ENCODE data around the gene CACNG8.
A peak's percentile ranks its signal among the peaks of the same experiment; 100 is the strongest.

The CACNG8 gene

DNA sequence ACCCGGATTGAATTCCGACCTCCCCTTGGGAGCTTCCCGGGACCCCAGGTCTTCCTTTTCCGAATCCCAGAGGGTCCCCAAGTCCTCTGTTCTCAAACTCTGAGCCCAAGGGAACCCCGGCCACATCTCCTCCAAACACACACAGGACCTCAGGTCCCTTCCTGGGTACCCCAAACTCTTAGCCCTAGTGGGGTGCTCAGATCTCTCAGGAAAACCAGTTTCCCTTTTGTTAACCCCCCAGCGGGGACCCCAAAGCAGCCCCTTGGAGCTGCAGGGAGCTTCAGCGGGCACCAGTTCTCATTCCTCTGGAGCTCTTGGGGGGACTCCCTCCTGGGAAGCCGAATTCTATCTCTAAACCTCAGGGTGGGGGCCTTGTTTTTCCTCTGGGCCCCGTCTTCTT is 29.5 kb downstream of the CACNG8 start:
- Histone ChIP-seq H3K9me3 (replicated peaks in 1 of 2; ENCODE audit: control insufficient read depth in 2 of 2, insufficient read depth in 1 of 2, low read depth in 1 of 2, low read length in 2 of 2) (no peaks in the 10 kb centered on the region), H2BK15ac (ENCODE audit: low read length) (peak overlapping the region; percentile 62), H3K27ac (replicated peaks; ENCODE audit: low read length) (no peak overlapping the region), H4K8ac (ENCODE audit: low read depth, low read length) (no peak overlapping the region), H3K4me1 (ENCODE audit: control insufficient read depth in 2 of 2, insufficient read depth in 1 of 2, low read depth in 1 of 2, low read length in 2 of 2) (peaks cover 3 to 14% of the 10 kb centered on the region in 2 donors), H3K4me2 (ENCODE audit: insufficient read depth, low read length, poor library complexity, severe bottlenecking) (no peak overlapping the region), H3K18ac (ENCODE audit: low read length) (peak overlapping the region; percentile 98), H3K23ac (ENCODE audit: low read depth, low read length, poor library complexity) (no peak overlapping the region), H3K14ac (ENCODE audit: low read length) (no peak overlapping the region), H4K91ac (ENCODE audit: low read depth, low read length, poor library complexity) (no peak overlapping the region), H3K4ac (ENCODE audit: low read length) (no peak overlapping the region), H2BK120ac (ENCODE audit: low read depth, low read length) (peak overlapping the region; percentile 58), H3K79me1 (ENCODE audit: low read depth, low read length) (no peaks in the 10 kb centered on the region), H2BK5ac (ENCODE audit: low read length) (peak overlapping the region; percentile 85), H2AK5ac (ENCODE audit: low read depth, low read length) (peak overlapping the region; percentile 95), H3K27me3 (ENCODE audit: control insufficient read depth in 3 of 3, insufficient read depth in 3 of 3, low read depth in 1 of 3, low read length in 3 of 3) (peaks cover 0 to 8% (median 0%) of the 10 kb centered on the region in 3 experiments), H3K4me3 (ENCODE audit: low read length in 2 of 2) (peak overlapping the region in 1 of 2 donors; percentile 42), H3K36me3 (replicated peaks in 1 of 2; ENCODE audit: control insufficient read depth in 2 of 2, insufficient read depth in 2 of 2, low read length in 2 of 2) (no peaks in the 10 kb centered on the region), H2AFZ (ENCODE audit: low read length) (no peak overlapping the region), H3K9ac (ENCODE audit: low read depth, low read length, poor library complexity) (no peak overlapping the region), H2BK12ac (ENCODE audit: low read length) (no peak overlapping the region)
- DNase-seq (ENCODE audit: low spot score), result no peak
- WGBS, 2 donors (ENCODE audit: extremely low coverage in 2 of 2, insufficient read length in 2 of 2, insufficient replicate concordance in 1 of 2), result no CpG with 5 or more reads among the region's 9 CpGs

DNA sequence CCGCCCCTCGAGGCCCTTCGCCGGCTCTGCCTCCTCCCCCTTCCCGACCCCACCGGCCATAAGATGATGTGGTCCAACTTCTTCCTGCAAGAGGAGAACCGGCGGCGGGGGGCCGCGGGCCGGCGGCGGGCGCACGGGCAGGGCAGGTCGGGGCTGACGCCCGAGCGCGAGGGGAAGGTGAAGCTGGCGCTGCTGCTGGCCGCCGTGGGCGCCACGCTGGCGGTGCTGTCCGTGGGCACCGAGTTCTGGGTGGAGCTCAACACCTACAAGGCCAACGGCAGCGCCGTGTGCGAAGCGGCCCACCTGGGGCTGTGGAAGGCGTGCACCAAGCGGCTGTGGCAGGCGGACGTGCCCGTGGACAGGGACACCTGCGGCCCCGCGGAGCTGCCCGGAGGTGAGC is 30.1 kb downstream of the CACNG8 start:
- H3K4me3 ChIP-seq (ENCODE audit: low read length in 2 of 2), result no peak overlapping the region
- no peak overlapping the region for H4K91ac ChIP-seq (ENCODE audit: low read depth, low read length, poor library complexity)
- no peak overlapping the region for H3K14ac ChIP-seq (ENCODE audit: low read length)
- H3K36me3 ChIP-seq (replicated peaks in 1 of 2; ENCODE audit: control insufficient read depth in 2 of 2, insufficient read depth in 2 of 2, low read length in 2 of 2), result no peaks in the 10 kb centered on the region
- H3K79me1 ChIP-seq (ENCODE audit: low read depth, low read length), result no peaks in the 10 kb centered on the region
- peaks cover 3 to 19% of the 10 kb centered on the region in 2 donors for H3K4me1 ChIP-seq (ENCODE audit: control insufficient read depth in 2 of 2, insufficient read depth in 1 of 2, low read depth in 1 of 2, low read length in 2 of 2)
- peak overlapping the region; percentile 57 for H3K23ac ChIP-seq (ENCODE audit: low read depth, low read length, poor library complexity)
- H2AK5ac ChIP-seq (ENCODE audit: low read depth, low read length), result peak overlapping the region; percentile 88
- no peak overlapping the region for H3K27ac ChIP-seq (replicated peaks; ENCODE audit: low read length)
- no peak overlapping the region for H3K9ac ChIP-seq (ENCODE audit: low read depth, low read length, poor library complexity)
- H2BK15ac ChIP-seq (ENCODE audit: low read length), result peak overlapping the region; percentile 26
- peak overlapping the region; percentile 77 for H2BK5ac ChIP-seq (ENCODE audit: low read length)
- H3K4ac ChIP-seq (ENCODE audit: low read length), result no peak overlapping the region
- no peak overlapping the region for H3K4me2 ChIP-seq (ENCODE audit: insufficient read depth, low read length, poor library complexity, severe bottlenecking)
- WGBS, 2 donors (ENCODE audit: extremely low coverage in 2 of 2, insufficient read length in 2 of 2, insufficient replicate concordance in 1 of 2), result no CpG with 5 or more reads among the region's 43 CpGs
- no peak overlapping the region for H2BK12ac ChIP-seq (ENCODE audit: low read length)
- no peak overlapping the region for H4K8ac ChIP-seq (ENCODE audit: low read depth, low read length)
- peak overlapping the region; percentile 9 for H2BK120ac ChIP-seq (ENCODE audit: low read depth, low read length)
- peak overlapping the region; percentile 68 for H3K18ac ChIP-seq (ENCODE audit: low read length)
- H2AFZ ChIP-seq (ENCODE audit: low read length), result no peak overlapping the region
- peaks cover 0 to 8% (median 0%) of the 10 kb centered on the region in 3 experiments for H3K27me3 ChIP-seq (ENCODE audit: control insufficient read depth in 3 of 3, insufficient read depth in 3 of 3, low read depth in 1 of 3, low read length in 3 of 3)
- no peak for DNase-seq (ENCODE audit: low spot score)
- H3K9me3 ChIP-seq (replicated peaks in 1 of 2; ENCODE audit: control insufficient read depth in 2 of 2, insufficient read depth in 1 of 2, low read depth in 1 of 2, low read length in 2 of 2), result no peaks in the 10 kb centered on the region

DNA sequence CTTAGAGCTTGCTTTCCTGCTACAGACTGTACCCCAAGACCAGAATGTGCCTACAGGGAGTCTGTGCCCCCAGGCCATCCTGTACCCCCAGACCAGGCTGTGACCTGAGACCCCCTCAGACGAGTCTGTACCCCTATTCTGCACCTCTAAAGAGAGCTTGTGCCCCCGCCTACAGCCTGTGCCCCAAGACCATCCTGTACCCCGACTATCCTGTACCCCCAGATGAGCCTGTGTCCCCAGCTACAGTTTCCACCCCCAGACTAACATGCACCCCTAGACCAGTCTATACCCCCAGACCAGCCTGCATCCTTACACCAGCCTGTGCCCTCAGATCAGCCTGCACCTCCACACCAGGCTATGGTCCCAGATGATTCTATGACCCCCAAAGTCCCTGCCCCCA is 30.7 kb downstream of the CACNG8 start:
- H3K36me3 ChIP-seq (replicated peaks in 1 of 2; ENCODE audit: control insufficient read depth in 2 of 2, insufficient read depth in 2 of 2, low read length in 2 of 2), result no peaks in the 10 kb centered on the region
- peak overlapping the region; percentile 9 for H2BK120ac ChIP-seq (ENCODE audit: low read depth, low read length)
- H3K27me3 ChIP-seq (ENCODE audit: control insufficient read depth in 3 of 3, insufficient read depth in 3 of 3, low read depth in 1 of 3, low read length in 3 of 3), result peaks cover 0 to 8% (median 0%) of the 10 kb centered on the region in 3 experiments
- H4K91ac ChIP-seq (ENCODE audit: low read depth, low read length, poor library complexity), result no peak overlapping the region
- no peak overlapping the region for H3K14ac ChIP-seq (ENCODE audit: low read length)
- H3K79me1 ChIP-seq (ENCODE audit: low read depth, low read length), result no peaks in the 10 kb centered on the region
- WGBS, 2 donors (ENCODE audit: extremely low coverage in 2 of 2, insufficient read length in 2 of 2, insufficient replicate concordance in 1 of 2), result no CpG with 5 or more reads among the region's 3 CpGs
- H3K4me2 ChIP-seq (ENCODE audit: insufficient read depth, low read length, poor library complexity, severe bottlenecking), result no peak overlapping the region
- no peak overlapping the region for H3K9ac ChIP-seq (ENCODE audit: low read depth, low read length, poor library complexity)
- peak overlapping the region; percentile 77 for H2BK5ac ChIP-seq (ENCODE audit: low read length)
- H2BK12ac ChIP-seq (ENCODE audit: low read length), result no peak overlapping the region
- DNase-seq (ENCODE audit: low spot score), result no peak
- H3K4me3 ChIP-seq (ENCODE audit: low read length in 2 of 2), result no peak overlapping the region
- H3K23ac ChIP-seq (ENCODE audit: low read depth, low read length, poor library complexity), result peak overlapping the region; percentile 57
- H3K4ac ChIP-seq (ENCODE audit: low read length), result no peak overlapping the region
- no peak overlapping the region for H2AFZ ChIP-seq (ENCODE audit: low read length)
- H3K9me3 ChIP-seq (replicated peaks in 1 of 2; ENCODE audit: control insufficient read depth in 2 of 2, insufficient read depth in 1 of 2, low read depth in 1 of 2, low read length in 2 of 2), result no peaks in the 10 kb centered on the region
- H2AK5ac ChIP-seq (ENCODE audit: low read depth, low read length), result peak overlapping the region; percentile 88
- peaks cover 3 to 22% of the 10 kb centered on the region in 2 donors for H3K4me1 ChIP-seq (ENCODE audit: control insufficient read depth in 2 of 2, insufficient read depth in 1 of 2, low read depth in 1 of 2, low read length in 2 of 2)
- no peak overlapping the region for H4K8ac ChIP-seq (ENCODE audit: low read depth, low read length)
- H3K18ac ChIP-seq (ENCODE audit: low read length), result no peak overlapping the region
- H3K27ac ChIP-seq (replicated peaks; ENCODE audit: low read length), result no peak overlapping the region
- H2BK15ac ChIP-seq (ENCODE audit: low read length), result peak overlapping the region; percentile 33

DNA sequence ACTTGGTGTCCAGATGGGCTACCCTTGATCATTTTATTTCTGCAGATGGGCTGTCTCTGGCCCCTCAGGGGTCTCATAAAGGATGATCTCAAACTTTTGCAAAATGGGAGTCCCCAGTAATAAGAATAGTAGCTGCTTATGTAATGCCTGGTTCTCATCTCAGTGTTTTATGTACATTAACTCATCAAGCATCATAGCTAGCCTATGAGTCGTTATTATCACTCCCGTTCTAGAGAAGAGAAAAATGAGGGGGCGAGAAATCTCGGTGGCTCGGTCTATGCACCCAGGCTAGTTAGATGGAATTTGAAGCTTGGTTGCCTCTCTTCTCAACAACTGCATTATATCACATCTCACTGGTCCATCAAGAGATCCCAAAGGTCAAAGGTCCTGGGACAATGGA is 32.1 kb downstream of the CACNG8 start:
- Histone ChIP-seq H3K27ac (replicated peaks; ENCODE audit: low read length) (no peak overlapping the region), H2BK15ac (ENCODE audit: low read length) (no peak overlapping the region), H2BK5ac (ENCODE audit: low read length) (no peak overlapping the region), H3K9me3 (replicated peaks in 1 of 2; ENCODE audit: control insufficient read depth in 2 of 2, insufficient read depth in 1 of 2, low read depth in 1 of 2, low read length in 2 of 2) (peaks cover 0 to 5% of the 10 kb centered on the region in 2 donors), H3K23ac (ENCODE audit: low read depth, low read length, poor library complexity) (no peak overlapping the region), H3K4me1 (ENCODE audit: control insufficient read depth in 2 of 2, insufficient read depth in 1 of 2, low read depth in 1 of 2, low read length in 2 of 2) (peaks cover 2 to 18% of the 10 kb centered on the region in 2 donors), H2BK12ac (ENCODE audit: low read length) (no peak overlapping the region), H3K4me3 (ENCODE audit: low read length in 2 of 2) (no peak overlapping the region), H2AK5ac (ENCODE audit: low read depth, low read length) (no peak overlapping the region), H2AFZ (ENCODE audit: low read length) (no peak overlapping the region), H3K36me3 (replicated peaks in 1 of 2; ENCODE audit: control insufficient read depth in 2 of 2, insufficient read depth in 2 of 2, low read length in 2 of 2) (no peaks in the 10 kb centered on the region), H3K14ac (ENCODE audit: low read length) (no peak overlapping the region), H3K27me3 (ENCODE audit: control insufficient read depth in 3 of 3, insufficient read depth in 3 of 3, low read depth in 1 of 3, low read length in 3 of 3) (peaks cover 0 to 10% (median 0%) of the 10 kb centered on the region in 3 experiments), H3K4me2 (ENCODE audit: insufficient read depth, low read length, poor library complexity, severe bottlenecking) (no peak overlapping the region), H4K8ac (ENCODE audit: low read depth, low read length) (no peak overlapping the region), H3K9ac (ENCODE audit: low read depth, low read length, poor library complexity) (no peak overlapping the region), H2BK120ac (ENCODE audit: low read depth, low read length) (no peak overlapping the region), H3K4ac (ENCODE audit: low read length) (no peak overlapping the region), H3K18ac (ENCODE audit: low read length) (no peak overlapping the region), H4K91ac (ENCODE audit: low read depth, low read length, poor library complexity) (no peak overlapping the region), H3K79me1 (ENCODE audit: low read depth, low read length) (no peaks in the 10 kb centered on the region)
- no CpG with 5 or more reads among the region's 5 CpGs for WGBS, 2 donors (ENCODE audit: extremely low coverage in 2 of 2, insufficient read length in 2 of 2, insufficient replicate concordance in 1 of 2)
- no peak for DNase-seq (ENCODE audit: low spot score)

Measured in neuronal stem cell (in vitro differentiated cells).